Femur (tissue), 1 donor: Measurements from ENCODE around the gene SKI.

Source experiments
- DNase-seq: peaks from one replicate; pipeline ENCODE4 v3.0.0-alpha.2; 2017

SKI gene

GRCh38 chr1:2194898-2195673, 33.0 kb upstream of the SKI start:
- DNase-seq: peak; percentile 93

GRCh38 chr1:2195785-2196184, 32.3 kb upstream of the SKI start:
- DNase-seq: no peak

- no peak for DNase-seq
Observed at GRCh38 chr1:2196901-2197638, 31.0 kb upstream of the SKI start.

- DNase-seq: no peak
Observed at GRCh38 chr1:2197707-2198165, 30.4 kb upstream of the SKI start.

- DNase-seq: no peak
Observed at GRCh38 chr1:2198571-2198970, 29.5 kb upstream of the SKI start.

GRCh38 chr1:2199042-2199810, 28.9 kb upstream of the SKI start:
- DNase-seq: peak; percentile 93

GRCh38 chr1:2200308-2200943, 27.7 kb upstream of the SKI start:
- DNase-seq: no peak

- no peak for DNase-seq
Observed at GRCh38 chr1:2201062-2201461, 27.1 kb upstream of the SKI start.

GRCh38 chr1:2202008-2202575, 26.0 kb upstream of the SKI start:
- DNase-seq: no peak

- no peak for DNase-seq
Observed at GRCh38 chr1:2202843-2203601, 25.1 kb upstream of the SKI start.

- DNase-seq: no peak
Observed at GRCh38 chr1:2203671-2204414, 24.3 kb upstream of the SKI start.

- DNase-seq: peak; percentile 96
Observed at GRCh38 chr1:2204415-2205190, 23.5 kb upstream of the SKI start.

- DNase-seq: peak; percentile 97
Observed at GRCh38 chr1:2205191-2205952, 22.7 kb upstream of the SKI start.

- no peak for DNase-seq
Observed at GRCh38 chr1:2206813-2207487, 21.2 kb upstream of the SKI start.

- peak; percentile 88 for DNase-seq
Observed at GRCh38 chr1:2208309-2209239, 19.5 kb upstream of the SKI start.

- DNase-seq: no peak
Observed at GRCh38 chr1:2209400-2210083, 18.6 kb upstream of the SKI start.

- no peak for DNase-seq
Observed at GRCh38 chr1:2210084-2210653, 17.9 kb upstream of the SKI start.
